Left hindlimb (tissue), 1 donor: ENCODE results near the gene C5orf46.
"Not testable (repeated sequence)": the region's sequence is repeated elsewhere in the genome, so short reads cannot be mapped to it uniquely, and the experiment has no call there.

Experiments
- DNase-seq: peaks from one replicate; pipeline ENCODE4 v3.0.0-alpha.2; 2018

Gene C5orf46

GRCh38 chr5:147906326-147907095 lies at the start of gene C5orf46:
TSS of gene C5orf46 (minus strand) at chr5:147906538. CDS start at chr5:147906501, 37 bp downstream.
- no peak for DNase-seq

GRCh38 chr5:147954971-147955370 lies 48.6 kb upstream of the C5orf46 start:
- DNase-seq = no peak

GRCh38 chr5:147949711-147950573 lies 43.6 kb upstream of the C5orf46 start:
- DNase-seq = no peak

- DNase-seq = not testable (repeated sequence)
These were observed 40.4 kb upstream of the C5orf46 start for GRCh38 chr5:147946658-147947274.

- no peak for DNase-seq
These were observed 33.2 kb upstream of the C5orf46 start for GRCh38 chr5:147939431-147940114.

GRCh38 chr5:147935032-147935431 lies 28.7 kb upstream of the C5orf46 start:
- no peak for DNase-seq

- no peak for DNase-seq
These were observed 24.4 kb upstream of the C5orf46 start for GRCh38 chr5:147930769-147931168.

GRCh38 chr5:147927901-147928300 lies 21.6 kb upstream of the C5orf46 start:
- no peak for DNase-seq

- no peak for DNase-seq
These were observed 18.7 kb upstream of the C5orf46 start for GRCh38 chr5:147925020-147925419.

- DNase-seq = no peak
These were observed 14.8 kb upstream of the C5orf46 start for GRCh38 chr5:147921136-147921535.

GRCh38 chr5:147920420-147921030 lies 14.2 kb upstream of the C5orf46 start:
- DNase-seq = no peak

- no peak for DNase-seq
These were observed 12.6 kb upstream of the C5orf46 start for GRCh38 chr5:147918899-147919298.

GRCh38 chr5:147918101-147918685 lies 11.9 kb upstream of the C5orf46 start:
- no peak for DNase-seq

- DNase-seq = no peak
These were observed 7.4 kb upstream of the C5orf46 start for GRCh38 chr5:147913786-147914185.

GRCh38 chr5:147912011-147912410 lies 5.7 kb upstream of the C5orf46 start:
- no peak for DNase-seq

- DNase-seq = no peak
These were observed 5.1 kb upstream of the C5orf46 start for GRCh38 chr5:147911427-147911826.

GRCh38 chr5:147904110-147904509 lies 2.2 kb downstream of the C5orf46 start:
- no peak for DNase-seq

GRCh38 chr5:147902609-147903115 lies 3.7 kb downstream of the C5orf46 start:
- no peak for DNase-seq

- no peak for DNase-seq
These were observed 4.7 kb downstream of the C5orf46 start for GRCh38 chr5:147901599-147902039.

- no peak for DNase-seq
These were observed 7.4 kb downstream of the C5orf46 start for GRCh38 chr5:147898875-147899401.

GRCh38 chr5:147895864-147896263 lies 10.5 kb downstream of the C5orf46 start:
- DNase-seq = no peak
